Lower leg skin (tissue), 3 donors: ENCODE measurements around the gene KIF27.

Experiments
- CTCF ChIP-seq, 3 donors: fragments of 450-650 bp; IDR thresholded peaks; one replicate each; pipeline ENCODE4 v1.5.1; 2016; ENCODE audit warnings: antibody characterized with exemption in 3 of 3, mild to moderate bottlenecking in 3 of 3, moderate library complexity in 2 of 3
- POLR2A ChIP-seq, 2 donors: fragments of 450-650 bp; IDR thresholded peaks; one replicate each; pipeline ENCODE4 v1.6.1; 2016 to 2017; ENCODE audit warnings: antibody characterized with exemption in 2 of 2, mild to moderate bottlenecking in 1 of 2, moderate library complexity in 1 of 2

DNA sequence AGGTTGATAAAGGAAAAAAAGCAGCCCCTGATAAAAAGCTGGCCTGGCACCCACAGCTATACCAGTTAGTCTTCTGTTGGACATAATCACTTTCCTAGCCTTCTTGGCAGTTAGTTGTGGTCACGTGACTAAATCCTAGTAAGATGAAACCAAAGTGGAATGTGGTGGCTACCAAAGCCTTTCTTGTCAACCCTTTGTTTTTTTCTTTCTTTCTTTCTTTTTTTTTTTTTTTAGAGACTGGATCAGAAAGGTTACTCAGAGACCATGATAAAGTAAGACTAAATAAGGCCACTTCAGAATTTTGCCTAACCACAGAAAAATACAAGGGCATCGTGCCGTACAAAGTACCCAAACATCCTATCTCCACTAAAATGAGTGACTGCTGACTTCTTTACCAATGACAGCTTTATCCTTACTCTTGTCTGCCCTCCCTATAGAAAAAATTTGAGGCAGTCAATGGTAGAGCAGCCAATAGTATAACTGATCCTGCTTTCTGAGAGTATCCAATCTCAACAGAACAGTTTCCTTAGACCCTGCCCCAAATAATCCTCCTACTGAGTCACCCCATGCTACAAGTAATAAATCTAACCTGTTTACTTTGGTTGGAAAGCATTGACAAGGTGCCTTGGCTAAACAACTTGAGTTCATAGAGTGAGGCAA lies 14.2 kb upstream of the KIF27 start:
- TF ChIP-seq CTCF (IDR thresholded peaks at IDR 0.05) (no peak), POLR2A (IDR thresholded peaks at IDR 0.05) (no peak)
